ENCODE measurements around the gene TRIM6. TPM values are rescaled to one million over a fixed set of nuclear protein-coding genes. Genes with fewer than 3 reads are reported as not detected.

TRIM6 gene
- total RNA-seq, 4 donors from 2014 or later = 1.8 to 3.4 (median 2.5) TPM

GRCh38 chr11:5553343-5553742 is 43.1 kb upstream of the TRIM6 start:
- Histone ChIP-seq H3K4me1 (no peaks in the 10 kb centered on the region), H3K9me3 (no peaks in the 10 kb centered on the region), H3K36me3 (no peaks in the 10 kb centered on the region), H3K4me3 (no peak overlapping the region), H3K27me3 (no peaks in the 10 kb centered on the region), H3K27ac (replicated peaks in 1 of 4) (no peak overlapping the region)
- intact Hi-C loops (cut with DNase I) = no loop called here
- TF ChIP-seq POLR2A (IDR thresholded peaks at IDR 0.05; ENCODE audit: low read depth) (no peak), POLR2AphosphoS5 (IDR thresholded peaks at IDR 0.05) (no peak), EP300 (IDR thresholded peaks at IDR 0.05) (no peak), CTCF (IDR thresholded peaks at IDR 0.05) (no peak)
- DNase-seq (ENCODE audit: extremely low spot score) = no peak

DNA sequence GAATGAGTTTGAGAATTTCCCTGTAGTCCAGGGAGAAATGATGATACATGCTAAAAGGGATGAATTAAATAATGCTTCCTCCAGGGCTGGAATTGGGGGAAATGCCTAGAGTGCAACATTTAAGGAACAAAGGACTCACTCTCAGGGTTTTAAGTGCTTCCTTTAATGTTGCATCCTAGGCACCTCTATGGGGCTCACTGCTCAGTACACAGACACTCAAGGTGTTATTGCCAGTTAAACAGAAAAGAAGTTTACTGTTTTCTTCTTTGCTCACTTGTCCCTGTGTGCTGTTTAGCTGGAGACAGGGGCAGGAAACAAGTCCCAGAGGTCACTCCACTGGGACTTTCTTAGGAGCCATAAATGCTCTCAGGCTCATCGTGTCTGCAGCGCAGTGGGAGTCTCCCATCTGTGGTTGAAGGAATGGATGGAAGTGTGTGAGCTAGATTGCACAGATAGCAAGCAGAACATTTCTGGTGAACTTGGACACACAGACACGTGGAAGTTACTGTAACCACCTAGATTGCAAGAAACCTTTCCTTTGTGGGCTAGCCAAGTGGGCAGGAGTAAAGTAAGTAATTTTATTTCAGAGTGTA is 39.7 kb upstream of the TRIM6 start:
- Histone ChIP-seq H3K27me3 (no peaks in the 10 kb centered on the region), H3K36me3 (no peaks in the 10 kb centered on the region), H3K9me3 (no peaks in the 10 kb centered on the region), H3K4me1 (no peaks in the 10 kb centered on the region), H3K4me3 (no peak overlapping the region), H3K27ac (replicated peaks in 1 of 4) (no peak overlapping the region)
- TF ChIP-seq EP300 (IDR thresholded peaks at IDR 0.05) = no peak
- TF ChIP-seq CTCF (IDR thresholded peaks at IDR 0.05) = no peak
- TF ChIP-seq POLR2A (IDR thresholded peaks at IDR 0.05; ENCODE audit: low read depth) = no peak
- no peak for TF ChIP-seq POLR2AphosphoS5 (IDR thresholded peaks at IDR 0.05)
- 69% methylated on average over 3 of the region's 3 CpGs for WGBS
- intact Hi-C loops (cut with DNase I) = no loop called here
- DNase-seq (ENCODE audit: extremely low spot score) = no peak

GRCh38 chr11:5557751-5558150 is 38.7 kb upstream of the TRIM6 start:
- no peak for DNase-seq (ENCODE audit: extremely low spot score)
- intact Hi-C loops (cut with DNase I) = no loop called here
- Histone ChIP-seq H3K27ac (replicated peaks in 1 of 4) (no peak overlapping the region), H3K4me1 (no peaks in the 10 kb centered on the region), H3K27me3 (no peaks in the 10 kb centered on the region), H3K4me3 (no peak overlapping the region), H3K36me3 (no peaks in the 10 kb centered on the region), H3K9me3 (no peaks in the 10 kb centered on the region)
- TF ChIP-seq POLR2AphosphoS5 (IDR thresholded peaks at IDR 0.05) (no peak), POLR2A (IDR thresholded peaks at IDR 0.05; ENCODE audit: low read depth) (no peak), EP300 (IDR thresholded peaks at IDR 0.05) (no peak), CTCF (IDR thresholded peaks at IDR 0.05) (no peak)
- WGBS = 32% methylated on average over 3 of the region's 3 CpGs

DNA sequence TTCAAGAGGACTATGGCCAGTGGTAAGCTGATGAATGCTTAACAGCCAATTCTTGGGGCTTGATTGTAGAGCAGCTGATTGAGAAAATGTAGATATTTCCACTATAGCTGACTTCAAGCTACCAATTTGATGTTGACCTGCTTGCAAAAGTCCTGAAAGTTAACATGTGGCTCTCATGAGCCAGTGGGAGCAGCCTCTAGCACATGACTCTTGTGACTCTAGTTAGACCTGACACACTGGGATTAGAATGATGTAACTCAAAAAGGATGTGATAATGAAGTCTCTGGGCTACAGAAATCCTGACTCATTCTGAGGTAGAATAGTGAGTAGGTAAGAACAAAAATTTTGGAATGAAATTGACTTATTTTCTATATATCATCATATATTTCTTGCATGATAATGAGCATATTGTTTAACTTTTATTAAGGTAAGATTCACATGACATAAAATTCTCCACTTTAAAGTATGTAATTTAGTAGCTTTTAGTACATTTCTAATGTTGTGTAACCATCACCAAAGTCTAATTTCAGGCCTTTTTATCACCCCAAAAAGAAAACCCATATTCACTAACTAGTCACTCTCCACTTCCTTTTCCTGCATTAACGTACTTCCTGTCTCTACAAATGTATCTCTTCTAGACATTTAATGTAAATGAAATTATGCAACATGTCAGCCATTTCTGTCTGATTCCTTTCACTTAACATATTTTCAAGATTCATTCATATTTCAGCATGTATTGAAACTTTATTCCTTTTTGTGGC is 32.0 kb upstream of the TRIM6 start:
- WGBS = 62% methylated on average over 1 of the region's 1 CpG
- intact Hi-C loops (cut with DNase I) = no loop called here
- no peaks in the 10 kb centered on the region for H3K9me3 ChIP-seq
- no peak for DNase-seq (ENCODE audit: extremely low spot score)
- H3K27me3 ChIP-seq = no peaks in the 10 kb centered on the region
- no peaks in the 10 kb centered on the region for H3K36me3 ChIP-seq
- H3K27ac ChIP-seq (replicated peaks in 1 of 4) = no peak overlapping the region
- no peak for TF ChIP-seq CTCF (IDR thresholded peaks at IDR 0.05)
- TF ChIP-seq POLR2AphosphoS5 (IDR thresholded peaks at IDR 0.05) = no peak
- no peak for TF ChIP-seq POLR2A (IDR thresholded peaks at IDR 0.05; ENCODE audit: low read depth)
- TF ChIP-seq EP300 (IDR thresholded peaks at IDR 0.05) = no peak
- no peak overlapping the region for H3K4me3 ChIP-seq
- H3K4me1 ChIP-seq = no peaks in the 10 kb centered on the region

All from esophagus muscularis mucosa (tissue), 4 donors.